Bronchial epithelial cell (primary cell): ENCODE measurements around the gene TTC27. TPM values are rescaled to one million over a fixed set of nuclear protein-coding genes. Genes with fewer than 3 reads are reported as not detected.
A peak's percentile ranks its signal among the peaks of the same experiment; 100 is the strongest.
"Not testable (repeated sequence)": the region's sequence is repeated elsewhere in the genome, so short reads cannot be mapped to it uniquely, and the experiment has no call there.

Experiments used
- DNase-seq: peaks from one replicate; pipeline ENCODE4 v3.0.0-alpha.2; 2010; ENCODE audit warnings: low read depth
- FAIRE-seq: peaks from 2 replicates; lab custom pipeline; 2011; peaks lifted over from hg19 to GRCh38; lab: Jason Lieb, UNC
- H3K27me3 ChIP-seq: 2 replicates; pipeline ENCODE4 v1.5.1; 2011; ENCODE audit warnings: low read length; ENCODE audit not compliant: control insufficient read depth, insufficient read depth
- H3K36me3 ChIP-seq: 2 replicates; pipeline ENCODE4 v1.5.1; 2011; ENCODE audit warnings: low read length; ENCODE audit not compliant: control insufficient read depth, insufficient read depth
- H3K4me3 ChIP-seq: 2 replicates; pipeline ENCODE4 v1.5.1; 2011; ENCODE audit warnings: mild to moderate bottlenecking, low read depth, low read length, control low read depth
- total RNA-seq: library from RNA; depleted of rRNA; stranded (reverse); fragments of >200 nt; gene quantifications from 2 replicates; pipeline ENCODE4 v1.2.1, GENCODE V29; 2014
- TF ChIP-seq, protein P1 (sequence below): IDR thresholded peaks from 2 replicates; pipeline ENCODE4 v1.5.1; 2011; ENCODE audit warnings: mild to moderate bottlenecking, moderate library complexity, low read length, control low read depth, inconsistent platforms; ENCODE audit not compliant: insufficient read depth, severe bottlenecking

The TTC27 gene
- total RNA-seq, 1 donor from 2014 or later: 25.3 TPM

DNA sequence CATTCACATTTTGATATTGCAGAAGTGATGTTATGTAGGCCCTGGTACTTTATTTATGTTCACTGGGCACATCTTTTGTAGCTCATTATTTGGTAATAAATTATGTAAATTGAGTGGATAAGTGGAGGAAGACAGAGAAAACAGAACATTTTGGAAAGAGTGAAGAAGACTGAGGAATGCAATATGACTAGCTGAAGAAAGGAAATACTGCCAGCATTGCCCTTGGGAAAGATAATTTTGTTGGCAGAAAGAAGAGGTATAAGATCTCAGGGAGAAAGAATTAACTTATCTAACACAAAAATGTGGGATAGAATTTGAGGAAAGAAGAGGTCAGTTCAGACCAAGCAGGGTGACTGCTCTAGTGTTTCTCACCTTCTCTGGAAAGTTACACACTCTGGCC is 118.8 kb downstream of the TTC27 start:
- H3K36me3 ChIP-seq: no peaks in the 10 kb centered on the region
- no peak for DNase-seq
- FAIRE-seq: no peak
- TF ChIP-seq, protein P1, sequence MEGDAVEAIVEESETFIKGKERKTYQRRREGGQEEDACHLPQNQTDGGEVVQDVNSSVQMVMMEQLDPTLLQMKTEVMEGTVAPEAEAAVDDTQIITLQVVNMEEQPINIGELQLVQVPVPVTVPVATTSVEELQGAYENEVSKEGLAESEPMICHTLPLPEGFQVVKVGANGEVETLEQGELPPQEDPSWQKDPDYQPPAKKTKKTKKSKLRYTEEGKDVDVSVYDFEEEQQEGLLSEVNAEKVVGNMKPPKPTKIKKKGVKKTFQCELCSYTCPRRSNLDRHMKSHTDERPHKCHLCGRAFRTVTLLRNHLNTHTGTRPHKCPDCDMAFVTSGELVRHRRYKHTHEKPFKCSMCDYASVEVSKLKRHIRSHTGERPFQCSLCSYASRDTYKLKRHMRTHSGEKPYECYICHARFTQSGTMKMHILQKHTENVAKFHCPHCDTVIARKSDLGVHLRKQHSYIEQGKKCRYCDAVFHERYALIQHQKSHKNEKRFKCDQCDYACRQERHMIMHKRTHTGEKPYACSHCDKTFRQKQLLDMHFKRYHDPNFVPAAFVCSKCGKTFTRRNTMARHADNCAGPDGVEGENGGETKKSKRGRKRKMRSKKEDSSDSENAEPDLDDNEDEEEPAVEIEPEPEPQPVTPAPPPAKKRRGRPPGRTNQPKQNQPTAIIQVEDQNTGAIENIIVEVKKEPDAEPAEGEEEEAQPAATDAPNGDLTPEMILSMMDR: no peak
- H3K4me3 ChIP-seq: no peak overlapping the region
- no peaks in the 10 kb centered on the region for H3K27me3 ChIP-seq

DNA sequence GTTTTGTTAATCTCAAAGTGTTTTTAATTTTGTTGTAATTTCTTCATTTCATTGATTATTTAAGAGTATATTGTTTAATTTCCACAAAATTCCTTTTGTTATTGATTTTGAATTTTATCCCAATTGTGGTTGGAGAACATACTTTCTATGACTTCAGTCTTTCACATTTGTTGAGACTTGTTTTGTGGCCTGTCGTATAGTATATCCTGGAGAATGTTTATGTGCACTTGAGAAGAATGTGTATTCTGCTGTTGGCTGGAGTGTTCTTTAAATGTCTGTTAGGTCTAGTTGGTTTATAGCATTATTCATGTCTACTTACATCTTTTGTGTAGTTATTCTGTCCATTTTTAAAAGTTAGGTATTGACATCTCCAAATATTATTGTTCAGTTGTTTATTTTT is 120.3 kb downstream of the TTC27 start:
- DNase-seq: peak; percentile 75

DNA sequence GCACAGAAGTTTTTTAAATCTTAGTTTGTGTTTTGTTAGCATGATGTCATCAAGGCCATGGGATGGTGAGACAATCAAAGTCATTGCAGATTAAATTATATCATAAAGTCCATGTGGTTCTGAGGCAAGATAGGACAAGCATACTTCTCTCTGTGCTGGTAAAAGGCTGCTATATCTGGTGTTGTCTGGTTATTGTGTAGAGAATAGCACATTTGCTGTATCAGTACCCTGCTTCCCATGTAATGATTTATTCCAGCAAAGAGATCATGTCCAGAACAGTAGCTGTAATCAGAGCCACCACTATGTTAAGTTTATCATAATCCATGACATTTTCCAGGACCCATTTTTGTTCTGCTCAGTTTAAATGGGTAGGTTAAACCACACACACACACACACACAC is 123.0 kb downstream of the TTC27 start:
- no peak for FAIRE-seq
- Histone ChIP-seq H3K4me3 (no peak overlapping the region), H3K27me3 (no peaks in the 10 kb centered on the region), H3K36me3 (no peaks in the 10 kb centered on the region)
- TF ChIP-seq, protein P1: no peak
- DNase-seq: peak; percentile 69

More for the DNA sequence above, 120.3 kb downstream of the TTC27 start:
- FAIRE-seq: no peak
- Histone ChIP-seq H3K27me3 (no peaks in the 10 kb centered on the region), H3K36me3 (no peaks in the 10 kb centered on the region), H3K4me3 (no peak overlapping the region)
- TF ChIP-seq, protein P1: no peak

DNA sequence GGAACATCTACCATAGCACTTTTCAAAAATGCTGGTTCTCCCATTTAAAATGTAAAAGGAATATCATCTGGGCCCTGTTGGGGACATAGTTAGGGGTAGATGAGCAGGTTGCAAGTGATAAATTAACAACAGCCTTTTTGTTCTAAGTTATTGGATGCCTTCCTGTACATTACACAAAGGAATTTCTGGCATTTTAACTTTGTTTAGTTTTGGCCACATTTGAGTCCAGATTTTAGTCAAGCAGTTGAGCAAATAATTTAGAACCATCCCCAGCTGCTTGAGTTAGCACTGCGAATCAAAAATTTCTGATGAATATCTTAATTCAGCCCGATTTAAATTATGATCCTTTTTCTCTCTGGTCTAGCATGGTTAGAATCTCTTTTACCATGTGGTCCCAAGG is 124.4 kb downstream of the TTC27 start:
- TF ChIP-seq, protein P1: no peak
- FAIRE-seq (no peak), DNase-seq (no peak)
- Histone ChIP-seq H3K4me3 (no peak overlapping the region), H3K27me3 (no peaks in the 10 kb centered on the region), H3K36me3 (no peaks in the 10 kb centered on the region)

DNA sequence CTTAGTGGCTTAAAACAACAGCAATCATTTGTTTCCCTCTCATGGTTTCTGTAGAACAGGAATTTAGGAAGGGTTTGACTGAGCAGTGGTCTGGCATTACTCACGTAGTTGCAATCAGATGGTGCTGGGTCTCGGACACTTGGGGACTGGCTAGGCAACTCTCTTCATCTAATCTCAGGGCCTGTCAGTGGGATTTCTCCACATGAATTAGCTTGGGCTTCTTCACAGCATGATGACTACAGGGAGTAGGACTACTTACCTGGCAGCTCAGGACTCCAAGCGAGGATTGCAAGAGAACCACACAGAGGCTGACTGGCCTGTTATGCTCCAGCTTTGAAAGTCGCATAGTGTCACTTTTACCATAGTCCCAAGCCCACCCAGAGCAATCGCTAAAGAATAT is 125.1 kb downstream of the TTC27 start:
- DNase-seq: no peak
- FAIRE-seq: no peak
- H3K4me3 ChIP-seq: no peak overlapping the region
- H3K36me3 ChIP-seq: no peaks in the 10 kb centered on the region
- H3K27me3 ChIP-seq: no peaks in the 10 kb centered on the region
- TF ChIP-seq, protein P1: no peak

DNA sequence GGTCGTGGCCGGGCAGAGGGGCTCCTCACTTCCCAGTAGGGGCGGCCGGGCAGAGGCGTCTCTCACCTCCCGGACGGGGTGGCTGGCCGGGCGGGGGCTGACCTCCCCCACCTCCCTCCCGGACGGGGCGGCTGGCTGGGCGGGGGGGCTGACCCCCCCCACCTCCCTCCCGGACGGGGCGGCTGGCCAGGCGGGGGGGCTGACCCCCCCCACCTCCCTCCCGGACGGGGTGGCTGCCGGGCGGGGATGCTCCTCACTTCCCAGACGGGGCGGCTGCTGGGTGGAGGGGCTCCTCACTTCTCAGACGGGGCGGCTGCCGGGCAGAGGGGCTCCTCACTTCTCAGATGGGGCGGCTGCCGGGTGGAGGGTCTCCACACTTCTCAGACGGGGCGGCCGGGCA is 126.8 kb downstream of the TTC27 start:
- not testable (repeated sequence) for DNase-seq, FAIRE-seq, H3K4me3 ChIP-seq, H3K36me3 ChIP-seq, H3K27me3 ChIP-seq
